Body of pancreas (tissue), 4 donors: ENCODE data around the gene AK2. TPM values are rescaled to one million over a fixed set of nuclear protein-coding genes. Genes with fewer than 3 reads are reported as not detected.
A peak's percentile ranks its signal among the peaks of the same experiment; 100 is the strongest.

ENCODE experiments used
- ATAC-seq: fragments of 150-250 bp; one replicate; pipeline ENCODE4 v1.9.1; 2016
- DNase-seq, 4 donors: peaks; one replicate each; pipeline ENCODE4 v3.0.0-alpha.2; 2019
- H3K27ac ChIP-seq, 4 donors: fragments of 200-600 bp; sonication (generic); 1 replicate in 3 of 4; 2 replicates in 1 of 4; pipeline versions ENCODE4 v1.5.1 to v1.6.1; 2016 to 2019; ENCODE audit warnings: mild to moderate bottlenecking in 1 of 4, mixed read lengths in 1 of 4, moderate library complexity in 1 of 4
- H3K27me3 ChIP-seq, 2 donors: fragments of 200-600 bp; sonication (generic); one replicate each; pipeline ENCODE4 v1.6.0; 2016; ENCODE audit warnings: mild to moderate bottlenecking in 1 of 2
- H3K36me3 ChIP-seq, 2 donors: fragments of 200-600 bp; sonication (generic); replicated peaks in 1 of 2; 2 replicates each; pipeline ENCODE4 v1.5.1; 2016; ENCODE audit warnings: low read depth in 2 of 2; ENCODE audit not compliant: insufficient read depth in 1 of 2
- H3K4me1 ChIP-seq: fragments of 200-600 bp; sonication (generic); one replicate; pipeline ENCODE4 v1.6.0; 2016
- H3K4me3 ChIP-seq, 2 donors: fragments of 200-600 bp; sonication (generic); 1 replicate in 1 of 2; 2 replicates in 1 of 2; pipeline ENCODE4 v1.5.1; 2016 to 2019
- H3K9me3 ChIP-seq, 3 donors: fragments of 200-600 bp; sonication (generic); 1 replicate in 2 of 3; 2 replicates in 1 of 3; pipeline ENCODE4 v1.5.1; 2016
- POLR2A ChIP-seq, 3 donors: fragments of 450-650 bp; IDR thresholded peaks; one replicate each; pipeline ENCODE4 v1.6.1; 2016; ENCODE audit warnings: antibody characterized with exemption in 3 of 3, mild to moderate bottlenecking in 2 of 3
- WGBS, 2 donors: methylation state at CpG; one replicate each; pipeline ENCODE4 v1.1.5; 2017; 5-methylcytosine and 5-hydroxymethylcytosine counted together
- intact Hi-C: fragments of 100-400 bp; cut with DNase I; formaldehyde crosslinking; loops from one replicate; pipeline ENCODE4 v1.15.1; 2023
- total RNA-seq, 2 donors: library from RNA; depleted of rRNA; stranded (reverse); fragments of >200 nt; gene quantifications; one replicate each; pipeline ENCODE4 v1.1.0, GENCODE V29; 2016
- TF ChIP-seq, protein P1 (sequence below), 7 experiments: fragments of 450-650 bp in 4 of 7; fragments of 200-600 bp in 3 of 7; sonication (generic) in 3 of 7; IDR thresholded peaks; one replicate each; pipeline ENCODE4 v1.5.1; 2016 to 2019; ENCODE audit warnings: antibody characterized with exemption in 7 of 7

AK2 gene
- total RNA-seq, 2 donors from 2014 or later = 76.8 to 533 TPM

DNA sequence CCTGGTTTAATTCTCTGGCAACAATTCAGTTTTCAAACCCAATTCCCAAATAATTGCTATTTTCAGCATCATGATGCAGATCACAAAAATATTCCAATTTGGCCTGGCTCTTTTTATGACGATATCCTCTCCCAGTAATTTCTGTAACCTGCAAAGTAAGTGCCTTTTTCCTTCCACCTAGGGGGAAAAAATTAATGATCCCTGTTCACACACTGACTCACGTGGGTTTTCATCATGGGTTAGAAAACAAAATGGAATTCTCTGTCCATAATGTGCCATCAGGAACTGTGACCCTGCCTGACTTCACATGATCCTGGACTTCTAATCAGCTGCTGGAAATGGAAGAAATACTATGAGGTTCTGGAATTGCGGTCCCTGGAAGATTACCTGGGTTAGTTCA, 24.5 kb downstream of the AK2 start:
- WGBS, 2 donors = 69 to 75% methylated on average over 3 of the region's 3 CpGs
- intact Hi-C loops = no loop called here
- ATAC-seq (no peak), DNase-seq (no peak)
- peaks cover 62% of the 10 kb centered on the region for H3K4me1 ChIP-seq
- no peaks in the 10 kb centered on the region for H3K27me3 ChIP-seq
- H3K27ac ChIP-seq = peak overlapping the region; percentile 25 to 56 (median 43)
- no peaks in the 10 kb centered on the region for H3K9me3 ChIP-seq
- H3K36me3 ChIP-seq = peaks cover 0 to 12% of the 10 kb centered on the region in 2 donors
- no peak for TF ChIP-seq POLR2A (IDR thresholded peaks at IDR 0.05)
- TF ChIP-seq, protein P1, sequence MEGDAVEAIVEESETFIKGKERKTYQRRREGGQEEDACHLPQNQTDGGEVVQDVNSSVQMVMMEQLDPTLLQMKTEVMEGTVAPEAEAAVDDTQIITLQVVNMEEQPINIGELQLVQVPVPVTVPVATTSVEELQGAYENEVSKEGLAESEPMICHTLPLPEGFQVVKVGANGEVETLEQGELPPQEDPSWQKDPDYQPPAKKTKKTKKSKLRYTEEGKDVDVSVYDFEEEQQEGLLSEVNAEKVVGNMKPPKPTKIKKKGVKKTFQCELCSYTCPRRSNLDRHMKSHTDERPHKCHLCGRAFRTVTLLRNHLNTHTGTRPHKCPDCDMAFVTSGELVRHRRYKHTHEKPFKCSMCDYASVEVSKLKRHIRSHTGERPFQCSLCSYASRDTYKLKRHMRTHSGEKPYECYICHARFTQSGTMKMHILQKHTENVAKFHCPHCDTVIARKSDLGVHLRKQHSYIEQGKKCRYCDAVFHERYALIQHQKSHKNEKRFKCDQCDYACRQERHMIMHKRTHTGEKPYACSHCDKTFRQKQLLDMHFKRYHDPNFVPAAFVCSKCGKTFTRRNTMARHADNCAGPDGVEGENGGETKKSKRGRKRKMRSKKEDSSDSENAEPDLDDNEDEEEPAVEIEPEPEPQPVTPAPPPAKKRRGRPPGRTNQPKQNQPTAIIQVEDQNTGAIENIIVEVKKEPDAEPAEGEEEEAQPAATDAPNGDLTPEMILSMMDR (IDR thresholded peaks at IDR 0.05) = no peak
- no peak overlapping the region for H3K4me3 ChIP-seq

DNA sequence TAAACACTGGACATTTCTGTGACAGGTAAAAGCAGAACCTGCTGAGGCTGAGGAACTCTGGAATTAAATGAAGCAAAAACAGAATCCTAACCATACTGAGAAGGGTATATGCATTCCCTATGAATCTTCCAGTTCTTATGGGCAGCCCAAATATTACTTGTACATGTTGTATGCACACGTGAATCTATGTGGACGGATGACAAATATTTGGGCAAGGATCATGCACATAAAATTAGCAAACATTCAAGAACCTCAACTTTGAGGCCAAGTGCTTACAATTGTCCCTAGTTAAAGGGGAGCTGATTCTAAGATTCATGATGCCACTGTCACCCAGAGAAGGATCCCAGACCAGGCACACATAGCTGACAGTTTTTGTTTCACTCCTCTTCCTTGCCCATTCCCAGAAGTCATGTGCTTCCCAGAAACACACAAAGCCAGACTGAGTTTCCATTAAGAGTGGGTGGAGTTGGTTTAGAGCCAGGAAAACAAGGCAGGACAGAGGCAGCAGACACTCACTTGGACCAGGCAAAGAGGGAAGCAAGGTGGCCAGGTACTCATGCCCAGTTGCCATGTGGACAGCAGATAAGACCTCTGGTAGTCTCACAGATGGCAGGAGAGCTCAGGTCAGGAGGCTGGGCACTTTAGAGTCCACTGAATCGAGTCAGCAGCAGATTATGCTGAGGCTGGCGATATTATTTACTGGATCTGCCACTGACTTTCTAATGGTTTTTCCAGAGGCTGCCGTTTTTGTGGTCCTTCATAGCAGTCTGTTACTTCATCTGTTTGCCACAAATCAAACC, 25.6 kb downstream of the AK2 start:
- intact Hi-C loops = no loop called here
- 32 to 37% methylated on average over 5 of the region's 5 CpGs for WGBS, 2 donors
- H3K27me3 ChIP-seq = no peaks in the 10 kb centered on the region
- peaks cover 0 to 12% of the 10 kb centered on the region in 2 donors for H3K36me3 ChIP-seq
- H3K27ac ChIP-seq = peak overlapping the region; percentile 25 to 56 (median 43)
- DNase-seq (peak; percentile 75 to 91 (median 88)), ATAC-seq (peak; percentile 86)
- H3K9me3 ChIP-seq = no peaks in the 10 kb centered on the region
- peaks cover 72% of the 10 kb centered on the region for H3K4me1 ChIP-seq
- no peak for TF ChIP-seq POLR2A (IDR thresholded peaks at IDR 0.05)
- TF ChIP-seq, protein P1 (IDR thresholded peaks at IDR 0.05) = peak in 1 of 7 experiments; percentile 1
- no peak overlapping the region for H3K4me3 ChIP-seq

DNA sequence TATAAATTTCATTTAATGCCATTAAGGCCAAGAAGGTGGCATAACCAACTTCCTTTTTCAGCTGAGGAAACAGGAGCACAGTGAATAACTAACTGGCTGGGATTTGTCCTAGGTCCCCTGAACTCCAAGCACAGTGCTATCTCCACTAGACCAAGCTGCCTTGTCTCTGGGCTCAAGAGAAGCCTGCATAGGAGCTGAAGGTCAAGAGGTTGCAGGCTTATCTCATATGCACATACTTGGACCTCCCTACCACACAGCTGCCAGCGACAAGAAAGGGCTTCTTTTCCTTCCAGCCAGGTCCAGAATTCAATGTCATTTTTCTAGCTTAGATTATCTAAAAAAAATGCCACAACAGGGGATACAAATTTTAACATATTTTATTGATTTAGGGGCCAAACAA, 27.1 kb downstream of the AK2 start:
- intact Hi-C loops = no loop called here
- no peaks in the 10 kb centered on the region for H3K9me3 ChIP-seq
- TF ChIP-seq POLR2A (IDR thresholded peaks at IDR 0.05) = no peak
- TF ChIP-seq, protein P1 (IDR thresholded peaks at IDR 0.05) = no peak
- ATAC-seq (no peak), DNase-seq (no peak)
- peaks cover 0 to 12% of the 10 kb centered on the region in 2 donors for H3K36me3 ChIP-seq
- H3K27me3 ChIP-seq = no peaks in the 10 kb centered on the region
- H3K27ac ChIP-seq = peak overlapping the region in 3 of 4 donors; percentile 25 to 51 (median 48)
- H3K4me3 ChIP-seq = no peak overlapping the region
- H3K4me1 ChIP-seq = peaks cover 78% of the 10 kb centered on the region
- 0% methylated on average over 1 of the region's 1 CpG for WGBS, 2 donors

DNA sequence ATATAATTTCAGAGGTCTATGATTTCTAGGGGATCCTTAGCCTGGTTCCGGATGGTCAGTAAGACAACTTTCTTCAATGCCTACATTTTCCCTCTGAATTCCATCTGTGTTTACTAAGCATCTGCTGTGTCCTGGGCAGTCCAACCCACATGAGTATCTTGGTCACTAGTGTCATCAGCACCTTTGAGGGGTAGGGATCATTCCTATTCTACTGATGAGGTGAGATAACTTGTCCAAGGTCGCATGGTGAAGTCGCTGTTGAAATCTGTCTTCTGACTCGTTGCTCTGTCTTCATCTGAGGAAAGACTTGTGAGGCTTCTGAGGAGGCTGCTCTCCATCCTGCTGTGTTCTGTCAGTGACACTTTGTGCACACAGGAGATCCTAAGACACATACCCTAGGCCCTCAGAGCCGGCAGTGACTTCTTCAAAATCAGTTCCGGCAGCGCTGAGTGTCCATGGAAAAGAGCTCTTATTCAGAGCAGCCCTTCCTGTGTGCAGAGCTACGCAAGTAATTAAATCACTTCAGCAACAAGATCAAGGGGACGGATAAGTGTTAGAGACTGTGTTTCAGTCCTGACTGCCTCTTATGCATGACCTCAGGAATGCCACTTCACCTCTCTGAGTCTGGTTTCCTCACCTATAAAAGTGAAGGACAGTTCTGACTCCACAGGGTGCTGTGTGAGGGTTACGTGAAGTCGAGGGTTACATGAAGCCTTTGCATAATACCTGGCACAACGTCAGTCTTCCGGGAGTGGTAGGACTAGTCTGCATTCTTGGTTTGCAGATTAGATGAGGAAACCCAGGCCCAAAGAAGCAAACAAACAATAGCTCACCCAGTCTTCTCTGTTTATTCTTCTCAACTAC, 28.4 kb downstream of the AK2 start:
- no peaks in the 10 kb centered on the region for H3K9me3 ChIP-seq
- peak; percentile 74 for ATAC-seq
- H3K27ac ChIP-seq = peak overlapping the region; percentile 6 to 51 (median 44)
- H3K4me1 ChIP-seq = peaks cover 78% of the 10 kb centered on the region
- 55 to 66% methylated on average over 10 to 13 of the region's 13 CpGs for WGBS, 2 donors
- peak; percentile 62 to 87 (median 77) for DNase-seq
- peak in 1 of 3 donors; percentile 10 for TF ChIP-seq POLR2A (IDR thresholded peaks at IDR 0.05)
- TF ChIP-seq, protein P1 (IDR thresholded peaks at IDR 0.05) = no peak
- intact Hi-C loops = no loop called here
- H3K27me3 ChIP-seq = no peaks in the 10 kb centered on the region
- H3K4me3 ChIP-seq = no peak overlapping the region
- H3K36me3 ChIP-seq = peaks cover 0 to 3% of the 10 kb centered on the region in 2 donors
